HG02870 (cell line): ENCODE measurements around the gene OR4D5.

Experiments used
- ATAC-seq: cut with Tn5 transposase; IDR thresholded peaks from one replicate; pipeline ENCODE4 v1.9.1; 2021; ENCODE audit warnings: mild to moderate bottlenecking, moderate library complexity; ENCODE audit not compliant: unreplicated experiment

The OR4D5 gene

GRCh38 chr11:123939317-123939716 is at the start of gene OR4D5:
Gene OR4D5, plus strand, starts transcription at chr11:123939617. Its CDS starts 0 bp downstream, at chr11:123939617.
- no peak for ATAC-seq

- ATAC-seq = no peak
Measured at GRCh38 chr11:123892031-123892430, 47.4 kb upstream of the OR4D5 start.

- no peak for ATAC-seq
Measured at GRCh38 chr11:123899792-123900191, 39.6 kb upstream of the OR4D5 start.

GRCh38 chr11:123901867-123902266 is 37.5 kb upstream of the OR4D5 start, which contains the start of gene OR8D4:
Gene OR8D4, plus strand, starts transcription at chr11:123902167. Its CDS starts 4,265 bp downstream, at chr11:123906432.
- ATAC-seq = no peak

GRCh38 chr11:123903932-123904331 is 35.5 kb upstream of the OR4D5 start:
- peak; percentile 96 for ATAC-seq

GRCh38 chr11:123904932-123905331 is 34.5 kb upstream of the OR4D5 start:
- ATAC-seq = no peak

GRCh38 chr11:123905826-123906225 is 33.6 kb upstream of the OR4D5 start:
- ATAC-seq = no peak

GRCh38 chr11:123920943-123921342 is 18.5 kb upstream of the OR4D5 start:
- ATAC-seq = no peak

- ATAC-seq = no peak
Measured at GRCh38 chr11:123924027-123924426, 15.4 kb upstream of the OR4D5 start.

GRCh38 chr11:123942413-123942812 is 3.0 kb downstream of the OR4D5 start:
- ATAC-seq = no peak

- no peak for ATAC-seq
Measured at GRCh38 chr11:123943738-123944137, 4.3 kb downstream of the OR4D5 start, which contains the start of gene OR6T1. Gene OR6T1, minus strand, starts transcription at chr11:123943838. Its CDS starts 0 bp downstream, at chr11:123943838.

GRCh38 chr11:123945132-123945531 is 5.7 kb downstream of the OR4D5 start:
- no peak for ATAC-seq

- no peak for ATAC-seq
Measured at GRCh38 chr11:123956752-123957151, 17.3 kb downstream of the OR4D5 start.

- no peak for ATAC-seq
Measured at GRCh38 chr11:123973816-123974215, 34.4 kb downstream of the OR4D5 start.

GRCh38 chr11:123976770-123977560 is 37.5 kb downstream of the OR4D5 start:
- no peak for ATAC-seq

- no peak for ATAC-seq
Measured at GRCh38 chr11:123977731-123978347, 38.4 kb downstream of the OR4D5 start, which contains the start of gene OR10S1. Gene OR10S1, minus strand, starts transcription at chr11:123977781. Its CDS starts 117 bp downstream, at chr11:123977664.

- no peak for ATAC-seq
Measured at GRCh38 chr11:123979311-123979710, 39.9 kb downstream of the OR4D5 start.
